ENCODE measurements around the gene ENOX2. TPM values are rescaled to one million over a fixed set of nuclear protein-coding genes. Genes with fewer than 3 reads are reported as not detected.

ENOX2 gene
- total and polyA plus RNA-seq, 2 donors (not counting 1 experiment from before 2014, with no cell fraction given), result 7.6 to 12.9 TPM

DNA sequence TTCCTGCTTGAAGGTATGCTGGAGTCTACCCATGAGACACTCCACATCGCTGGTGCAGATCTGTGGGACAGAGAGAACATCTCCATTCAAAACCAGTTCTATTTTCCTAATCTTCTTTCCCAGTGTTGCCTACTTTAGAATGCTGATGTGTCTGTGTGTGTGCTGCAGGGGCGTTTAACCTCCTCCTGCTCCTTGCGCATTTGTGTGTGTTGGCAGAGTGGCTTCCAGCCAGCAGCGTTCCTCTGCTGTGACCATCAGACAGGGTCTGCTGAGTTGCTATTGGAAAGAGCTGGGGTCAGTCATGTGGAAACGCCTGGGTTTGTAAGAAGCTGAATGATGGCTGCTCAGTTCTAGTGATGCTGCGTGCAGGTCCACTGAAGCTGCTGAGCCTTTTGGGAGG, 277.6 kb downstream of the ENOX2 start:
- Histone ChIP-seq H3K4me2 (ENCODE audit: extremely low read depth, insufficient read depth, low read length) (no peak overlapping the region), H2AFZ (ENCODE audit: low read length) (no peak overlapping the region), H3K4me1 (ENCODE audit: control insufficient read depth, extremely low read depth, insufficient read depth, low read length) (no peaks in the 10 kb centered on the region), H3K4me3 (replicated peaks in 1 of 4; ENCODE audit: control extremely low read depth in 1 of 4, insufficient read depth in 1 of 4, low read depth in 3 of 4, low read length in 4 of 4) (no peak overlapping the region), H3K79me2 (ENCODE audit: control insufficient read depth, insufficient read depth, low read length) (no peaks in the 10 kb centered on the region), H3K36me3 (ENCODE audit: control insufficient read depth, insufficient read depth, low read length) (no peaks in the 10 kb centered on the region), H3K27ac (ENCODE audit: insufficient read depth, low read length) (no peak overlapping the region), H3K9ac (ENCODE audit: insufficient read depth, low read length) (no peak overlapping the region), H4K20me1 (ENCODE audit: control insufficient read depth, extremely low read depth, insufficient read depth, low read length) (no peaks in the 10 kb centered on the region), H3K27me3 (ENCODE audit: control insufficient read depth, insufficient read depth, low read length) (no peaks in the 10 kb centered on the region), H3K9me3 (ENCODE audit: control insufficient read depth, insufficient read depth, low read depth, low read length) (no peaks in the 10 kb centered on the region)
- TF ChIP-seq, protein P1, sequence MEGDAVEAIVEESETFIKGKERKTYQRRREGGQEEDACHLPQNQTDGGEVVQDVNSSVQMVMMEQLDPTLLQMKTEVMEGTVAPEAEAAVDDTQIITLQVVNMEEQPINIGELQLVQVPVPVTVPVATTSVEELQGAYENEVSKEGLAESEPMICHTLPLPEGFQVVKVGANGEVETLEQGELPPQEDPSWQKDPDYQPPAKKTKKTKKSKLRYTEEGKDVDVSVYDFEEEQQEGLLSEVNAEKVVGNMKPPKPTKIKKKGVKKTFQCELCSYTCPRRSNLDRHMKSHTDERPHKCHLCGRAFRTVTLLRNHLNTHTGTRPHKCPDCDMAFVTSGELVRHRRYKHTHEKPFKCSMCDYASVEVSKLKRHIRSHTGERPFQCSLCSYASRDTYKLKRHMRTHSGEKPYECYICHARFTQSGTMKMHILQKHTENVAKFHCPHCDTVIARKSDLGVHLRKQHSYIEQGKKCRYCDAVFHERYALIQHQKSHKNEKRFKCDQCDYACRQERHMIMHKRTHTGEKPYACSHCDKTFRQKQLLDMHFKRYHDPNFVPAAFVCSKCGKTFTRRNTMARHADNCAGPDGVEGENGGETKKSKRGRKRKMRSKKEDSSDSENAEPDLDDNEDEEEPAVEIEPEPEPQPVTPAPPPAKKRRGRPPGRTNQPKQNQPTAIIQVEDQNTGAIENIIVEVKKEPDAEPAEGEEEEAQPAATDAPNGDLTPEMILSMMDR (conservative IDR thresholded peaks at IDR 0.05 in 1 of 2, IDR thresholded peaks at IDR 0.05 in 1 of 2; ENCODE audit: low read depth in 1 of 2, low read length in 2 of 2), result no peak
- no peak for TF ChIP-seq EZH2 (IDR thresholded peaks at IDR 0.05; ENCODE audit: low read length, missing control alignments)
- peak in 1 of 2 donors; percentile 61 for DNase-seq (ENCODE audit: low read depth in 2 of 2)

GRCh38 chrX:130623518-130623917, 279.5 kb downstream of the ENOX2 start:
- no peak for DNase-seq (ENCODE audit: low read depth in 2 of 2)
- Histone ChIP-seq H3K79me2 (ENCODE audit: control insufficient read depth, insufficient read depth, low read length) (no peaks in the 10 kb centered on the region), H3K9ac (ENCODE audit: insufficient read depth, low read length) (no peak overlapping the region), H3K4me1 (ENCODE audit: control insufficient read depth, extremely low read depth, insufficient read depth, low read length) (no peaks in the 10 kb centered on the region), H3K36me3 (ENCODE audit: control insufficient read depth, insufficient read depth, low read length) (no peaks in the 10 kb centered on the region), H4K20me1 (ENCODE audit: control insufficient read depth, extremely low read depth, insufficient read depth, low read length) (no peaks in the 10 kb centered on the region), H3K27ac (ENCODE audit: insufficient read depth, low read length) (no peak overlapping the region), H2AFZ (ENCODE audit: low read length) (no peak overlapping the region), H3K27me3 (ENCODE audit: control insufficient read depth, insufficient read depth, low read length) (no peaks in the 10 kb centered on the region), H3K4me3 (replicated peaks in 1 of 4; ENCODE audit: control extremely low read depth in 1 of 4, insufficient read depth in 1 of 4, low read depth in 3 of 4, low read length in 4 of 4) (no peak overlapping the region), H3K9me3 (ENCODE audit: control insufficient read depth, insufficient read depth, low read depth, low read length) (no peaks in the 10 kb centered on the region), H3K4me2 (ENCODE audit: extremely low read depth, insufficient read depth, low read length) (no peak overlapping the region)
- TF ChIP-seq EZH2 (IDR thresholded peaks at IDR 0.05; ENCODE audit: low read length, missing control alignments), result no peak
- TF ChIP-seq, protein P1 (conservative IDR thresholded peaks at IDR 0.05 in 1 of 2, IDR thresholded peaks at IDR 0.05 in 1 of 2; ENCODE audit: low read depth in 1 of 2, low read length in 2 of 2), result no peak

- Histone ChIP-seq H3K27me3 (ENCODE audit: control insufficient read depth, insufficient read depth, low read length) (no peaks in the 10 kb centered on the region), H3K79me2 (ENCODE audit: control insufficient read depth, insufficient read depth, low read length) (no peaks in the 10 kb centered on the region)
- no peak for DNase-seq (ENCODE audit: low read depth in 2 of 2)
These were observed 287.1 kb downstream of the ENOX2 start for GRCh38 chrX:130615941-130616340.

More at GRCh38 chrX:130615941-130616340, 287.1 kb downstream of the ENOX2 start:
- no peaks in the 10 kb centered on the region for H3K36me3 ChIP-seq (ENCODE audit: control insufficient read depth, insufficient read depth, low read length)
- H3K4me2 ChIP-seq (ENCODE audit: extremely low read depth, insufficient read depth, low read length), result no peak overlapping the region
- no peak overlapping the region for H3K4me3 ChIP-seq (replicated peaks in 1 of 4; ENCODE audit: control extremely low read depth in 1 of 4, insufficient read depth in 1 of 4, low read depth in 3 of 4, low read length in 4 of 4)
- no peak overlapping the region for H3K9ac ChIP-seq (ENCODE audit: insufficient read depth, low read length)
- H3K27ac ChIP-seq (ENCODE audit: insufficient read depth, low read length), result no peak overlapping the region
- TF ChIP-seq EZH2 (IDR thresholded peaks at IDR 0.05; ENCODE audit: low read length, missing control alignments), result no peak
- TF ChIP-seq, protein P1 (conservative IDR thresholded peaks at IDR 0.05 in 1 of 2, IDR thresholded peaks at IDR 0.05 in 1 of 2; ENCODE audit: low read depth in 1 of 2, low read length in 2 of 2), result no peak
- H3K4me1 ChIP-seq (ENCODE audit: control insufficient read depth, extremely low read depth, insufficient read depth, low read length), result no peaks in the 10 kb centered on the region
- H4K20me1 ChIP-seq (ENCODE audit: control insufficient read depth, extremely low read depth, insufficient read depth, low read length), result no peaks in the 10 kb centered on the region
- no peaks in the 10 kb centered on the region for H3K9me3 ChIP-seq (ENCODE audit: control insufficient read depth, insufficient read depth, low read depth, low read length)
- no peak overlapping the region for H2AFZ ChIP-seq (ENCODE audit: low read length)

All from fibroblast of lung (primary cell).